ENCODE measurements around the gene SULT1A2.
"Not testable (repeated sequence)": the region's sequence is repeated elsewhere in the genome, so short reads cannot be mapped to it uniquely, and the experiment has no call there.

SULT1A2 gene

GRCh38 chr16:28589930-28590329 is 6.9 kb downstream of the SULT1A2 start:
- DNase-seq: no peak

- no peak for DNase-seq
Measured at GRCh38 chr16:28589069-28589468, 7.8 kb downstream of the SULT1A2 start.

- DNase-seq: no peak
Measured at GRCh38 chr16:28587386-28587785, 9.5 kb downstream of the SULT1A2 start.

- no peak for DNase-seq
Measured at GRCh38 chr16:28586466-28586865, 10.4 kb downstream of the SULT1A2 start.

- no peak for DNase-seq
Measured at GRCh38 chr16:28585674-28586073, 11.2 kb downstream of the SULT1A2 start.

- DNase-seq: no peak
Measured at GRCh38 chr16:28580726-28581315, 16.0 kb downstream of the SULT1A2 start.

- no peak for DNase-seq
Measured at GRCh38 chr16:28575446-28576109, 21.3 kb downstream of the SULT1A2 start.

GRCh38 chr16:28574925-28575324 is 21.9 kb downstream of the SULT1A2 start:
- DNase-seq: no peak

- no peak for DNase-seq
Measured at GRCh38 chr16:28573738-28574718, 22.8 kb downstream of the SULT1A2 start.

GRCh38 chr16:28572696-28573510 is 23.9 kb downstream of the SULT1A2 start:
- DNase-seq: no peak

- no peak for DNase-seq
Measured at GRCh38 chr16:28569968-28570752, 26.7 kb downstream of the SULT1A2 start.

- DNase-seq: no peak
Measured at GRCh38 chr16:28569021-28569420, 27.8 kb downstream of the SULT1A2 start.

GRCh38 chr16:28567292-28567691 is 29.6 kb downstream of the SULT1A2 start:
- DNase-seq: no peak

GRCh38 chr16:28566233-28566925 is 30.5 kb downstream of the SULT1A2 start:
- DNase-seq: not testable (repeated sequence)

GRCh38 chr16:28563218-28563617 is 33.6 kb downstream of the SULT1A2 start:
- DNase-seq: no peak

GRCh38 chr16:28562199-28562598 is 34.7 kb downstream of the SULT1A2 start:
- DNase-seq: no peak

- DNase-seq: no peak
Measured at GRCh38 chr16:28561557-28562187, 35.2 kb downstream of the SULT1A2 start.

GRCh38 chr16:28558456-28558855 is 38.4 kb downstream of the SULT1A2 start:
- DNase-seq: no peak

- no peak for DNase-seq
Measured at GRCh38 chr16:28556914-28557320, 39.9 kb downstream of the SULT1A2 start.

GRCh38 chr16:28555561-28555960 is 41.3 kb downstream of the SULT1A2 start:
- DNase-seq: no peak
